Body of pancreas (tissue), 4 donors: ENCODE results near the gene PEAR1. TPM values are rescaled to one million over a fixed set of nuclear protein-coding genes. Genes with fewer than 3 reads are reported as not detected.

Experiments used
- ATAC-seq: fragments of 150-250 bp; one replicate; pipeline ENCODE4 v1.9.1; 2016
- DNase-seq, 4 donors: peaks; one replicate each; pipeline ENCODE4 v3.0.0-alpha.2; 2019
- H3K27ac ChIP-seq, 4 donors: fragments of 200-600 bp; sonication (generic); 1 replicate in 3 of 4; 2 replicates in 1 of 4; pipeline versions ENCODE4 v1.5.1 to v1.6.1; 2016 to 2019; ENCODE audit warnings: mild to moderate bottlenecking in 1 of 4, mixed read lengths in 1 of 4, moderate library complexity in 1 of 4
- H3K27me3 ChIP-seq, 2 donors: fragments of 200-600 bp; sonication (generic); one replicate each; pipeline ENCODE4 v1.6.0; 2016; ENCODE audit warnings: mild to moderate bottlenecking in 1 of 2
- H3K36me3 ChIP-seq, 2 donors: fragments of 200-600 bp; sonication (generic); replicated peaks in 1 of 2; 2 replicates each; pipeline ENCODE4 v1.5.1; 2016; ENCODE audit warnings: low read depth in 2 of 2; ENCODE audit not compliant: insufficient read depth in 1 of 2
- H3K4me1 ChIP-seq: fragments of 200-600 bp; sonication (generic); one replicate; pipeline ENCODE4 v1.6.0; 2016
- H3K4me3 ChIP-seq, 2 donors: fragments of 200-600 bp; sonication (generic); 1 replicate in 1 of 2; 2 replicates in 1 of 2; pipeline ENCODE4 v1.5.1; 2016 to 2019
- H3K9me3 ChIP-seq, 3 donors: fragments of 200-600 bp; sonication (generic); 1 replicate in 2 of 3; 2 replicates in 1 of 3; pipeline ENCODE4 v1.5.1; 2016
- POLR2A ChIP-seq, 3 donors: fragments of 450-650 bp; IDR thresholded peaks; one replicate each; pipeline ENCODE4 v1.6.1; 2016; ENCODE audit warnings: antibody characterized with exemption in 3 of 3, mild to moderate bottlenecking in 2 of 3
- WGBS, 2 donors: methylation state at CpG; one replicate each; pipeline ENCODE4 v1.1.5; 2017; 5-methylcytosine and 5-hydroxymethylcytosine counted together
- intact Hi-C: fragments of 100-400 bp; cut with DNase I; formaldehyde crosslinking; loops from one replicate; pipeline ENCODE4 v1.15.1; 2023
- total RNA-seq, 2 donors: library from RNA; depleted of rRNA; stranded (reverse); fragments of >200 nt; gene quantifications; one replicate each; pipeline ENCODE4 v1.1.0, GENCODE V29; 2016
- TF ChIP-seq, protein P1 (sequence below), 7 experiments: fragments of 450-650 bp in 4 of 7; fragments of 200-600 bp in 3 of 7; sonication (generic) in 3 of 7; IDR thresholded peaks; one replicate each; pipeline ENCODE4 v1.5.1; 2016 to 2019; ENCODE audit warnings: antibody characterized with exemption in 7 of 7

PEAR1 gene
- total RNA-seq, 2 donors from 2014 or later = 5.2 to 7.6 TPM

DNA sequence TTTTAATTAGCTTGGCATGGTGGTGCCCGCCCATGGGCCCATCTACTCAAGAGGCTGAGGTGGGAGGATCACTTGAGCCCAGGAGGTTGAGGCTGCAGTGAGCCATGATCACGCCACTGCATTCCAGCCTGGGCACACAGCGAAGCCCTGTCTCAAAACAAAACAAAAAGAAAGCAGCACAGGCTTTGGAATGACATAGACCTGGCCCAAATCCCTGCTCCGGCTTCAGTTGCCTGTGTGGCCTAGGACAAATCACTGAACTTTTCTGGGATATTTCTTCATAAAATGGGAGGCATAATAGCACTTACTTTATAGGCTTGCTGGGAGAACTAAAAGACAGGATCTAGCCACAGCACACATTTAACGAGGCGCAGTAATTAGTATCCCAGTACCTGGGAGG is 2.4 kb downstream of the PEAR1 start:
- H3K4me1 ChIP-seq = peaks cover 12% of the 10 kb centered on the region
- 88 to 90% methylated on average over 6 of the region's 6 CpGs for WGBS, 2 donors
- TF ChIP-seq, protein P1, sequence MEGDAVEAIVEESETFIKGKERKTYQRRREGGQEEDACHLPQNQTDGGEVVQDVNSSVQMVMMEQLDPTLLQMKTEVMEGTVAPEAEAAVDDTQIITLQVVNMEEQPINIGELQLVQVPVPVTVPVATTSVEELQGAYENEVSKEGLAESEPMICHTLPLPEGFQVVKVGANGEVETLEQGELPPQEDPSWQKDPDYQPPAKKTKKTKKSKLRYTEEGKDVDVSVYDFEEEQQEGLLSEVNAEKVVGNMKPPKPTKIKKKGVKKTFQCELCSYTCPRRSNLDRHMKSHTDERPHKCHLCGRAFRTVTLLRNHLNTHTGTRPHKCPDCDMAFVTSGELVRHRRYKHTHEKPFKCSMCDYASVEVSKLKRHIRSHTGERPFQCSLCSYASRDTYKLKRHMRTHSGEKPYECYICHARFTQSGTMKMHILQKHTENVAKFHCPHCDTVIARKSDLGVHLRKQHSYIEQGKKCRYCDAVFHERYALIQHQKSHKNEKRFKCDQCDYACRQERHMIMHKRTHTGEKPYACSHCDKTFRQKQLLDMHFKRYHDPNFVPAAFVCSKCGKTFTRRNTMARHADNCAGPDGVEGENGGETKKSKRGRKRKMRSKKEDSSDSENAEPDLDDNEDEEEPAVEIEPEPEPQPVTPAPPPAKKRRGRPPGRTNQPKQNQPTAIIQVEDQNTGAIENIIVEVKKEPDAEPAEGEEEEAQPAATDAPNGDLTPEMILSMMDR (IDR thresholded peaks at IDR 0.05) = no peak
- TF ChIP-seq POLR2A (IDR thresholded peaks at IDR 0.05) = no peak
- peak overlapping the region in 2 of 4 donors; percentile 37 to 58 for H3K27ac ChIP-seq
- no peak for ATAC-seq
- intact Hi-C loops = no loop called here
- peaks cover 0 to 13% of the 10 kb centered on the region in 2 donors for H3K27me3 ChIP-seq
- H3K36me3 ChIP-seq = no peaks in the 10 kb centered on the region
- DNase-seq = no peak
- no peaks in the 10 kb centered on the region for H3K9me3 ChIP-seq
- no peak overlapping the region for H3K4me3 ChIP-seq

DNA sequence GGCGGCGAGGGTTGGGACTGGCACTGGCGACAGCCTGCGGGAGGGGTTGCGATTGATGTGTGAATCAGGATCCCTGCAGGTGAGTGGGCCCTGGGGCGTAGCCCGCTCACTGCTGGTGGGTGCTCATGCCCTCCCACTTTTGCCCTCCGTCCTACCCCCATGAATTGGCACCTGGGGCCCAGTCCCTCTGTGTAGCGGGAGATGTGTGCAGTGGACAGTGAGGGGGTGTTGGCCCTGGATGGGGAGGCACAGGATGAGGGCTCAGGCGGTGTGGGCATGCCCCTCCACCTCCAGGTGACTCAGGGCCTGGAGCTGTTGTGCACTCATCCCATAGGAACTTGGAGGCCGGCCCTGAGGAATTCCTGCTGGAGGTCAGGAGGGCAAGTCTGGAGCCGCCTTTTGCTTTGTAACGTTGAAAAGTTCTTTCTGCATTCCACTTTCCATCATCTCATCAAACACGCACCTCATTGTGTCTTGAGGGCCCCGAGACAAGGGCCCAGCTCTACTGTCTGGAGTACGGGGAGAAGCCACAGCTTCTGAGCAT is 3.0 kb downstream of the PEAR1 start:
- H3K27me3 ChIP-seq = peaks cover 0 to 13% of the 10 kb centered on the region in 2 donors
- H3K4me3 ChIP-seq = no peak overlapping the region
- H3K36me3 ChIP-seq = no peaks in the 10 kb centered on the region
- DNase-seq = peak in 1 of 4 donors; percentile 34
- intact Hi-C loops = no loop called here
- ATAC-seq = no peak
- TF ChIP-seq, protein P1 (IDR thresholded peaks at IDR 0.05) = no peak
- TF ChIP-seq POLR2A (IDR thresholded peaks at IDR 0.05) = no peak
- peak overlapping the region in 1 of 4 donors; percentile 36 for H3K27ac ChIP-seq
- no peaks in the 10 kb centered on the region for H3K9me3 ChIP-seq
- WGBS, 2 donors = 74 to 79% methylated on average over 10 to 16 of the region's 16 CpGs
- peaks cover 12% of the 10 kb centered on the region for H3K4me1 ChIP-seq

DNA sequence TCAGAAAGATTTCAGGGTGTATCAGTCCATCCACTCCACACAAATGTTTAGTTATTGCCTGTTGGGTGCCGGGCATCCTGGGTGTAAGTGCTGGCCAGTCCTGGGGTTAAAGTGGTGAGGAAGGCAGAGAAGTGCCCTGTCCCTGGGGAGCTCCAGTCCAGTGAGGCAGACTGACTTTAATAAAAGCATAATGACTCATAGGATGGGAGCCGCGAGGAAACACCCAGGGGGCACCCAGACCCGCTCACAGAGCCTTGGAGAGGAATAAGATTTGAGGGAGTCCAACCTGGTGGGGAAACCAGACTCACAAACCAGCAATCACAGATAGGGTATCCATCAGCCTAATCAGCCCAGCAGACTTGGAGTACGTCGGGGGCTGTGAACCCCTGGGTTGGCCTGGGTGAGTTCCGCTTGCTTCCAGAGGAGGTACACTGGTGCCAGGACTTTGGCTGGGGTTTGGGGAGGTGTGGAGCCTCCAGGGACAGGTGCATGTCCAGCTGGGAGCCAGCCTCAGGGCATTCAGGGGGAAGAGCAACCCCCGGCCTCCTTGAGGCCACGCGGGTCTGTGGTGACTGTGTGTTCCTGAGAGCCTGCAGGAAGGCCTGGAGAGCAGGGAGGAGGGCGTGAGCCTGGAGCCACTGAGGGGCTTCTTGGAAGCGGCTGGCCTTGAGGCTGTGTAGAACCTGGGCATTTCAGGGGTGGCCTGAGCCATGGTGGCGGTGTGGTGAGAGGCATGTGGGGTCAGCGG is 3.7 kb downstream of the PEAR1 start:
- Histone ChIP-seq H3K9me3 (no peaks in the 10 kb centered on the region), H3K36me3 (no peaks in the 10 kb centered on the region), H3K27me3 (peaks cover 0 to 13% of the 10 kb centered on the region in 2 donors), H3K4me1 (peaks cover 8% of the 10 kb centered on the region), H3K27ac (peak overlapping the region in 2 of 4 donors; percentile 16 to 25), H3K4me3 (no peak overlapping the region)
- 68 to 86% methylated on average over 7 to 14 of the region's 14 CpGs for WGBS, 2 donors
- no peak for DNase-seq
- TF ChIP-seq POLR2A (IDR thresholded peaks at IDR 0.05) = no peak
- TF ChIP-seq, protein P1 (IDR thresholded peaks at IDR 0.05) = no peak
- no peak for ATAC-seq
- intact Hi-C loops = no loop called here

DNA sequence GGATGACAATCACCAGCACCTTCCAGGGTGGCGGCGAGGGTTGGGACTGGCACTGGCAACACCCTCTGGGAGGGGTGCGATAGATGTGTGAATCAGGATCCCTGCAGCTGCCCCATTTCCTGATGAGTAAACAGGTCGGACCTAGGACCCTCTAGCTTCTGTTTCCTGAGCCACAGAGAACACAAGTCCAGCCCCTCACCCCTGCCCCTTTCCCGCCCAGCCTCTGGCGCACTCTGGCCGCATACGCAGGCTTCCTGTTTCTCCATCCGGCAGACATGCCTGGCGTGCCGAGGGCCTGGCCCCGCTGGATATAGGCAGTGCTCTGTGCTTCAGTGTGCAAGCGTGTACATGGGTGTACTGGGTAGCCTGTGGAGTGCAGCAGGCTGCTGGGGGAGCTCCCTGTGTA is 4.6 kb downstream of the PEAR1 start:
- 39 to 48% methylated on average over 10 to 13 of the region's 13 CpGs for WGBS, 2 donors
- intact Hi-C loops = no loop called here
- Histone ChIP-seq H3K27me3 (peaks cover 0 to 7% of the 10 kb centered on the region in 2 donors), H3K27ac (peak overlapping the region in 2 of 4 donors; percentile 25 to 44), H3K36me3 (no peaks in the 10 kb centered on the region), H3K4me1 (no peaks in the 10 kb centered on the region), H3K4me3 (no peak overlapping the region), H3K9me3 (no peaks in the 10 kb centered on the region)
- peak; percentile 43 for ATAC-seq
- TF ChIP-seq, protein P1 (IDR thresholded peaks at IDR 0.05) = no peak
- no peak for TF ChIP-seq POLR2A (IDR thresholded peaks at IDR 0.05)
- DNase-seq = peak in 1 of 4 donors; percentile 36
